Peyer's patch (tissue), 4 donors: ENCODE measurements around the gene KRTAP12-2. TPM values are rescaled to one million over a fixed set of nuclear protein-coding genes. Genes with fewer than 3 reads are reported as not detected.

Experiments used
- DNase-seq, 3 donors: peaks; one replicate each; pipeline ENCODE4 v3.0.0-alpha.2; 2017 to 2019
- H3K27ac ChIP-seq, 4 donors: fragments of 200-600 bp; sonication (generic); one replicate each; pipeline ENCODE4 v1.5.1; 2016 to 2019
- H3K27me3 ChIP-seq, 2 donors: fragments of 200-600 bp; sonication (generic); one replicate each; pipeline ENCODE4 v1.5.1; 2019
- H3K36me3 ChIP-seq, 3 donors: fragments of 200-600 bp; sonication (generic); one replicate each; pipeline ENCODE4 v1.5.1; 2016 to 2019
- H3K4me1 ChIP-seq, 4 donors: fragments of 200-600 bp; sonication (generic); one replicate each; pipeline ENCODE4 v1.5.1; 2016 to 2019
- H3K4me3 ChIP-seq, 4 donors: fragments of 200-600 bp; sonication (generic); 1 replicate in 3 of 4; 2 replicates in 1 of 4; pipeline ENCODE4 v1.5.1; 2016 to 2019; ENCODE audit warnings: mild to moderate bottlenecking in 1 of 4
- H3K9me3 ChIP-seq, 4 donors: fragments of 200-600 bp; sonication (generic); one replicate each; pipeline ENCODE4 v1.5.1; 2016 to 2019; ENCODE audit warnings: mild to moderate bottlenecking in 1 of 4
- POLR2A ChIP-seq, 2 donors: fragments of 450-650 bp; IDR thresholded peaks; one replicate each; pipeline ENCODE4 v1.5.1; 2017; ENCODE audit warnings: antibody characterized with exemption in 2 of 2, mild to moderate bottlenecking in 2 of 2, moderate library complexity in 2 of 2
- total RNA-seq, 4 donors: library from RNA; depleted of rRNA; stranded (reverse); fragments of >200 nt; gene quantifications; one replicate each; pipeline ENCODE4 v1.1.0, GENCODE V29; 2016
- TF ChIP-seq, protein P1 (sequence below), 6 experiments: fragments of 450-650 bp in 4 of 6; fragments of 200-600 bp in 2 of 6; sonication (generic) in 1 of 6; IDR thresholded peaks; one replicate each; pipeline ENCODE4 v1.5.1; 2017 to 2019; ENCODE audit warnings: antibody characterized with exemption in 6 of 6, mild to moderate bottlenecking in 3 of 6, moderate library complexity in 1 of 6

KRTAP12-2 gene
- total RNA-seq, 4 donors from 2014 or later: not detected

DNA sequence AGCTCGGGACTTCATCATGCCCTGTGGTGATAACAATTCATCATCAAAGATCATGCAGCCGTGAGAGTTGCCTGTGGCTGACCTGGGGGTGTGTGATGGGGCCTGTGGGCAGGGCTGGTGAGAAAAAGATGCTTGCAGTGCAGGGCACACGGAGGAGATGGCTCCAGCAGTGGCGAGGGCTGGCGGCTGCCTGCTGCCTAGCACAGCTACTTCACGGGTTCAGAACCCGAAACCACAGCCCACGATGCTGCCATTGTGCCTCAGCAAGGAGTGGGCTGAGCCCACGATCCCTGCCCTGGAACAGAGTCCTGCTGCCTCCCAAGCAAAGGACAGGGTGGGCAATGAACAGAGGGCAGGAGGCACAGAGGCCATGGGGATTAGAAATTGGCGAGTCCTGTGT lies 40.5 kb downstream of the KRTAP12-2 start:
- DNase-seq: peak in 1 of 3 donors; percentile 39
- H3K36me3 ChIP-seq: no peaks in the 10 kb centered on the region
- H3K27me3 ChIP-seq: no peaks in the 10 kb centered on the region
- no peak overlapping the region for H3K4me3 ChIP-seq
- TF ChIP-seq, protein P1, sequence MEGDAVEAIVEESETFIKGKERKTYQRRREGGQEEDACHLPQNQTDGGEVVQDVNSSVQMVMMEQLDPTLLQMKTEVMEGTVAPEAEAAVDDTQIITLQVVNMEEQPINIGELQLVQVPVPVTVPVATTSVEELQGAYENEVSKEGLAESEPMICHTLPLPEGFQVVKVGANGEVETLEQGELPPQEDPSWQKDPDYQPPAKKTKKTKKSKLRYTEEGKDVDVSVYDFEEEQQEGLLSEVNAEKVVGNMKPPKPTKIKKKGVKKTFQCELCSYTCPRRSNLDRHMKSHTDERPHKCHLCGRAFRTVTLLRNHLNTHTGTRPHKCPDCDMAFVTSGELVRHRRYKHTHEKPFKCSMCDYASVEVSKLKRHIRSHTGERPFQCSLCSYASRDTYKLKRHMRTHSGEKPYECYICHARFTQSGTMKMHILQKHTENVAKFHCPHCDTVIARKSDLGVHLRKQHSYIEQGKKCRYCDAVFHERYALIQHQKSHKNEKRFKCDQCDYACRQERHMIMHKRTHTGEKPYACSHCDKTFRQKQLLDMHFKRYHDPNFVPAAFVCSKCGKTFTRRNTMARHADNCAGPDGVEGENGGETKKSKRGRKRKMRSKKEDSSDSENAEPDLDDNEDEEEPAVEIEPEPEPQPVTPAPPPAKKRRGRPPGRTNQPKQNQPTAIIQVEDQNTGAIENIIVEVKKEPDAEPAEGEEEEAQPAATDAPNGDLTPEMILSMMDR (IDR thresholded peaks at IDR 0.05): no peak
- no peak for TF ChIP-seq POLR2A (IDR thresholded peaks at IDR 0.05)
- H3K27ac ChIP-seq: no peak overlapping the region
- peaks cover 0 to 13% (median 3%) of the 10 kb centered on the region in 4 donors for H3K9me3 ChIP-seq
- H3K4me1 ChIP-seq: no peaks in the 10 kb centered on the region

GRCh38 chr21:44625756-44626155 lies 41.0 kb downstream of the KRTAP12-2 start:
- no peaks in the 10 kb centered on the region for H3K27me3 ChIP-seq
- DNase-seq: no peak
- no peaks in the 10 kb centered on the region for H3K36me3 ChIP-seq
- no peak overlapping the region for H3K4me3 ChIP-seq
- no peaks in the 10 kb centered on the region for H3K4me1 ChIP-seq
- H3K27ac ChIP-seq: no peak overlapping the region
- peaks cover 0 to 13% (median 4%) of the 10 kb centered on the region in 4 donors for H3K9me3 ChIP-seq
- TF ChIP-seq, protein P1 (IDR thresholded peaks at IDR 0.05): no peak
- no peak for TF ChIP-seq POLR2A (IDR thresholded peaks at IDR 0.05)

GRCh38 chr21:44623575-44623974 lies 43.2 kb downstream of the KRTAP12-2 start:
- H3K9me3 ChIP-seq: peaks cover 0 to 8% (median 2%) of the 10 kb centered on the region in 4 donors
- no peaks in the 10 kb centered on the region for H3K36me3 ChIP-seq
- no peaks in the 10 kb centered on the region for H3K27me3 ChIP-seq
- no peak for DNase-seq
- H3K4me3 ChIP-seq: no peak overlapping the region
- H3K4me1 ChIP-seq: no peaks in the 10 kb centered on the region
- no peak overlapping the region for H3K27ac ChIP-seq
- TF ChIP-seq POLR2A (IDR thresholded peaks at IDR 0.05): no peak
- TF ChIP-seq, protein P1 (IDR thresholded peaks at IDR 0.05): no peak

- no peaks in the 10 kb centered on the region for H3K4me1 ChIP-seq
- peaks cover 0 to 8% (median 2%) of the 10 kb centered on the region in 4 donors for H3K9me3 ChIP-seq
- no peak overlapping the region for H3K4me3 ChIP-seq
- DNase-seq: no peak
- H3K27me3 ChIP-seq: no peaks in the 10 kb centered on the region
- no peaks in the 10 kb centered on the region for H3K36me3 ChIP-seq
- H3K27ac ChIP-seq: no peak overlapping the region
- TF ChIP-seq POLR2A (IDR thresholded peaks at IDR 0.05): no peak
- TF ChIP-seq, protein P1 (IDR thresholded peaks at IDR 0.05): no peak
Measured at GRCh38 chr21:44619886-44620285, 46.8 kb downstream of the KRTAP12-2 start.

DNA sequence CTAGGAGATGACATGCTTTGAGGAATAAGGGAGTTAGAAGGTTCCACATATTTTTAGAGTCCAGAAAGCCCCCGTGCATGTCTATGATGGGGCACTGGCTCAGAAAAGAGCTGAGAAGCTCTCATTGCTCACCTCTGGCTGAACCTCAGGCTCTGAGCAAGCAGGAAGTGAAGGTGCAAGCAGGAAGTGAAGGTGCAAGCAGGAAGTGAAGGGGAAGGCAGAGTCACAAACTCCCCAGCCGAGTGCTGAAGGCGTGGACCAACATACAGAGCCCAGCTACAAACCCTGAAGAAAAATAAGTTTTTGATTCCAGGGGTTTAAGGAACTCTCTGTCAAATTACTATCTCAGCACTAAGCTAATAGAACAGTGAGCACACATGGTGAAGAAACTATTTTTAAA lies 47.8 kb downstream of the KRTAP12-2 start:
- Histone ChIP-seq H3K9me3 (peaks cover 0 to 8% (median 2%) of the 10 kb centered on the region in 4 donors), H3K27me3 (no peaks in the 10 kb centered on the region), H3K4me3 (no peak overlapping the region), H3K36me3 (no peaks in the 10 kb centered on the region), H3K4me1 (no peaks in the 10 kb centered on the region), H3K27ac (peak overlapping the region; percentile 5 to 65 (median 44))
- peak in 2 of 3 donors; percentile 52 to 71 for DNase-seq
- no peak for TF ChIP-seq POLR2A (IDR thresholded peaks at IDR 0.05)
- TF ChIP-seq, protein P1 (IDR thresholded peaks at IDR 0.05): no peak

- H3K4me1 ChIP-seq: no peaks in the 10 kb centered on the region
- H3K27ac ChIP-seq: peak overlapping the region; percentile 5 to 65 (median 44)
- H3K27me3 ChIP-seq: no peaks in the 10 kb centered on the region
- no peak overlapping the region for H3K4me3 ChIP-seq
- peaks cover 0 to 5% (median 2%) of the 10 kb centered on the region in 4 donors for H3K9me3 ChIP-seq
- TF ChIP-seq POLR2A (IDR thresholded peaks at IDR 0.05): no peak
- TF ChIP-seq, protein P1 (IDR thresholded peaks at IDR 0.05): peak in 3 of 6 experiments; percentile 22 to 41 (median 31)
- no peaks in the 10 kb centered on the region for H3K36me3 ChIP-seq
- DNase-seq: peak in 2 of 3 donors; percentile 45 to 56
Measured at GRCh38 chr21:44618504-44618903, 48.2 kb downstream of the KRTAP12-2 start.
